PC-3 (cell line): ENCODE data around the gene CHAF1A.

Experiments
- CTCF ChIP-seq: fragments of 300-600 bp; sonication (generic); conservative IDR thresholded peaks from 2 replicates; pipeline ENCODE4 v1.5.1; 2017; ENCODE audit warnings: antibody characterized with exemption, low read depth, mild to moderate bottlenecking, low read length
- EZH2 ChIP-seq: fragments of 300-600 bp; sonication (generic); IDR thresholded peaks from one replicate; pipeline ENCODE4 v1.6.1; 2017; ENCODE audit warnings: antibody characterized with exemption, mild to moderate bottlenecking, low read length; ENCODE audit not compliant: unreplicated experiment
- EZH2phosphoT487 ChIP-seq: fragments of 300-600 bp; sonication (generic); IDR thresholded peaks from 2 replicates; pipeline ENCODE4 v1.6.1; 2018; ENCODE audit warnings: mild to moderate bottlenecking, antibody characterized with exemption, low read length, borderline replicate concordance

GRCh38 chr19:4393947-4394590, 8.4 kb upstream of the CHAF1A start:
- TF ChIP-seq CTCF (no peak), EZH2phosphoT487 (no peak), EZH2 (no peak)
